GM19238 (cell line): Measurements from ENCODE around the gene CYP4V2.

Source experiments
- DNase-seq: peaks from one replicate; pipeline ENCODE4 v3.0.0; 2011; ENCODE audit warnings: low spot score; ENCODE audit not compliant: insufficient read length

Gene CYP4V2

DNA sequence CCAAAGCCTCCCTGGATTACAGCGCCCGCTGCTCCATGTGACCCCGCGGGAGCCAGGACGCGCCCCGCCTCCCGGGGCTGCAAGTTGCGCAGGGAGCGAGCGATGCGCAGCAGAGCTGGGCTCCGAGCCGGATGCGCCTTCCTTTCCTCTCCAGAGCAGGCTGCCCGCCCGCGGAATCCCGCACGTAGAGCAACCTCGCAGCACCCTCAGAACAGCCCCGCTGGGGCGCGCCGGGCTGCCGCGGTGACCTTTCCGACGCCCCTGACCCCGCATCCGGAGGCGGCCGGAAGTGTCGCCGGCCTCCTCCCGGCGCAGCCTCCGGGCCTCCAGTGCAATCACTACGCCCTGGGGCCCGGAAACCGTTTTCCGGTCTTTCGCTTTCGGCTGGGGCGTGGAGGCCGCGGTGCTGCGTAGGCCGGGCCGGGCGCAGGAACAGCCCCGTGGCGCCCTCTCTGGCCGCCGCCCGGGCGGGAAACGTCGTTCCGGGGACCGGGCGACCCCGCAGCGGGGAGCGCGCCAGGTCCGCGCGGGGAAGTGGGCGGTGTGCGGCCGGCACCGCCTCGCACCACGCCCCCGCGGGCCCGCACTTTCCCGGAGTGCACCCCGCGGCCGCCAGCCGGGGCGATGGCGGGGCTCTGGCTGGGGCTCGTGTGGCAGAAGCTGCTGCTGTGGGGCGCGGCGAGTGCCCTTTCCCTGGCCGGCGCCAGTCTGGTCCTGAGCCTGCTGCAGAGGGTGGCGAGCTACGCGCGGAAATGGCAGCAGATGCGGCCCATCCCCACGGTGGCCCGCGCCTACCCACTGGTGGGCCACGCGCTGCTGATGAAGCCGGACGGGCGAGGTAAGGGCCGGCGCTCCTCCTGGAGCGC lies at the start of gene CYP4V2:
Gene CYP4V2 (plus strand): TSS at position 368 of the 866 bp plus-strand sequence. CDS start 257 bp downstream, at position 625.
- peak; percentile 87 for DNase-seq

GRCh38 chr4:186144198-186144945 lies 47.0 kb upstream of the CYP4V2 start:
- DNase-seq = no peak

DNA sequence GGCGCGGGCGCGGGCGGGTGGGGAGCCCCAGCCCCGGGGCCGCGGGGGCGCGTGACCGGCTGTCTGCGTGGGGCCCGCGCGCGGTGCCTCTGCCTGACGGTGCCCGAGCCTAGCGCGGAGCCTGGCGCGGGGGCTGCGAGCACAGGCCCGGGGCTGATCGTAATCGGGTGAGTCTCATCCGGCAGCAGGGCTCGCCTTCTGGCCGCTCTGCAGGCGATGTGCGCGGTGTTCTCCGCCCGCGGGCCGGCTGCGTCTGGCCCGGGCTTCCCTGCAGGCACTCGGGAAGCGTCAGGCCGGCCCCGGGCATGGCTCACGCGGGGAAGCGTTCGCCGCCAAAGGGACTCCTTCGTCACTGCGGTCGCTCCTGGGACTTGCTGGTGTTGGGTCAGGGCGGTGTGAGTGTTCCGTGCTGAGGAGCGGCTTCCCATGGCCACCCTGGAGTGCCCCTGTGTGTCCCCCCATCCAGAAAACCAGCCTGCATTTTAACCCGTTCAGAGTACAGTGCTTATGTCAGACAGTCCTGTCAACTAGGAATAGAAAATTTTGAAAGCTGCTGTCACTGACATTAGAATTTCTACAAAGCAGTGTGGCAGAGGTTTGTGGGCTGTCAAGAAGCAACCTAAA lies 46.3 kb upstream of the CYP4V2 start:
- peak; percentile 40 for DNase-seq

- DNase-seq = no peak
Measured at GRCh38 chr4:186146458-186146857, 44.9 kb upstream of the CYP4V2 start.

- DNase-seq = no peak
Measured at GRCh38 chr4:186148336-186148975, 42.9 kb upstream of the CYP4V2 start.

GRCh38 chr4:186149872-186150271 lies 41.5 kb upstream of the CYP4V2 start:
- DNase-seq = no peak

DNA sequence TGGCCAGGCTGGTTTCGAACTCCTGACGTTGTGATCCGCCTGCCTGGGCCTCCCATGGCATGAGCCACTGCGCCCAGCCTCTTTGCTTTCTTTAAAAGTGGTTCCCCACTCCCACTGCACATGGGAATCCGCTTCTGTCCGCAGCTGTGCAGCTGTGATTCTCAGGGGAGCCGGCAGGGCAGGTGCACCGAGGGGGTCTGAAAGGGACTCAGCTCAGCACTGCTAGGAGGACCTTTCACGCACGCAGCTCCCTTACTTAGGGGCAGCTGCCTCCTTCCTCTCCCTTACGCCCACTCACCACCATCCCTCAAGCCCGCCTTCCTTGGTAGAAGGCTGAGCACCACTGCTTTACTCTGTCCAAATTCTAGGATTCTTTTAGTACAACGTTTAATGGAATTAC lies 40.4 kb upstream of the CYP4V2 start:
- no peak for DNase-seq

- no peak for DNase-seq
Measured at GRCh38 chr4:186151499-186151898, 39.9 kb upstream of the CYP4V2 start.

- DNase-seq = no peak
Measured at GRCh38 chr4:186158021-186158813, 33.1 kb upstream of the CYP4V2 start.

DNA sequence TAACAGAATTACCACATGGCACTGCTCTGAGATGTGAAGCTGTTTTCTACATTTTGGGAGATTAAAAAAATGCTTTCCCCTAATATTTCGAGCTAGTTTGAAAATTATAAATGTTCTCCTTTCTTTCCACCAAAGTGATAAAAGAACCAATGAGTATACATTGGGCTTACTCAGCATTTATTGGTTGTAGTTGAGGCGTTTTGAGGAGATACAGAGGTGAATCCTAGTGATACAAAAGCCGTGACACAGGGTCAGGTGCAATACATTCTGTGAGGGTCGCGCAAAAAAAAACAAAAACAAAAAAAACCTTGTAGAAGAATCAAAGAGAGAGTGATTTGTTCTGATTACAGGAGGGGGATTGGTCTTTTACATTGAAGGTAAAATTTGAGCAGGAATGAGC lies 32.4 kb upstream of the CYP4V2 start:
- no peak for DNase-seq

GRCh38 chr4:186159613-186160012 lies 31.8 kb upstream of the CYP4V2 start:
- no peak for DNase-seq

DNA sequence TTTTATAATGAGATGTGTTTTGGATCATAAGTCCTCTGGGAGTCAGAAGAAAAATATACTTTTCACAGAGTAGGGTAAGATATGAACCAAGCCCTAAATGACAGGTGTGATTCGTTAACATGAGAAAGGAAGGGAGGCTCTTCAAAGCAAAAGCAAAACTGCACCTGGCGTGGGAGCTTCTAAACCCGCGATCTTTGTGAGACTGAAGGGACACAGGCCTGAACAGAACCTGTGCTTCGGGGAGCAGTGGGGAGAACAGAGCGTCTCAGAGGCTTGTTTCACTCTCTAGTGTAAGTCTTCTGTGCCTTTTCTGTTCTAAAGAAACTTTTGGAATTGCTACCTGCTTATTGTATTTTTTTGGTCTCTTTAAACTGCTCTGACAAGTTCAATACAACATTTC lies 30.2 kb upstream of the CYP4V2 start:
- DNase-seq = peak; percentile 62

DNA sequence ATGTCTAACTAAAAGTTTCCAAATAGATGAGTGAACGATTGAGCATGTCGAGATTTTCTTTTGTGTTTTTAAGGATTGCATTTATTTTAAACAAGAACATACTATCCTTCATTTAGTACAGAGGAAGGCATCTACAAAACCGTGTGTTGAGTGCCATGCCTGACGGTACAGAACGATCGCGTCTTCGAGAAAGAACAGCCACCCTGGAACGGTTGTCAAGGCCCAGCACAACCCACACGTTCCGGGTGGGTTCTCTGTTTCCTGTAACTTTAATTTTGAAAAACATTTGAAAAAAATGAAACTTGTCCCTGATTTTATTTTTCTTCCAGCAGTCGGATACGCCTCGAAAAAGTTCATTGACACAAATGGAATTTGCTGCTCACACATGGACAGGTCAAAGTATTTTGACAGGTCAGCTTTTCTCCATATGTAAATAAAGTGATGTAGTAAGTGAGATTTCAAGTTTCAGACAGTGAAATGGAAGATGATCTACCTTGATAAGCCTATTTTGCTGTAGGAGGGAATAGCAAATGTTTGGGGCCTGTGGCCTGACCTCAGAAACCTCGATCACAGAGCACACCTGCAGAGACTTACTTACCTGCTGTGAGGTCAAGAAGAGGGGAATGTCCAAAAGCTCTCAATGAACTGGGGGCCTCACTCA lies 24.4 kb upstream of the CYP4V2 start:
- no peak for DNase-seq

- no peak for DNase-seq
Measured at GRCh38 chr4:186167605-186168004, 23.8 kb upstream of the CYP4V2 start.

DNA sequence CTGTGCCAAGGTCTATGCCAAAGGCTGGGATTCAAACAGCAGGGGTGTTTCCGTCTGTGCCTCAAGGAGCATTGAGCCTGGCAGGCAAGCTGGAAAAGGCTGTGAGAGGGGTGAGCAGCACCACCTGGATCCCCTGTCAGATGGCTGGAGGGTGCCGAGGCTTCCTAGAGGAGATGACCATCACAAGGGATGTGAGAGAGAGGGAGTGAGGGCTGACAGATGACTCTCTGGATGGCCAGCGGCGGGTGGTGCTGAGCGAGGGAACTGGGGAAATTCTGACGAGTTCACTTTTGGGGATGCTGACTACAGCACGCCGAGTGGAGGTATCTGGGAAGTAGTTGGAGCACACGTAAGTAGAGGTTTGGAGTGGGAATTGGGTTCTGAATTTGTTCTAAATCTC lies 22.6 kb upstream of the CYP4V2 start:
- DNase-seq = no peak

DNA sequence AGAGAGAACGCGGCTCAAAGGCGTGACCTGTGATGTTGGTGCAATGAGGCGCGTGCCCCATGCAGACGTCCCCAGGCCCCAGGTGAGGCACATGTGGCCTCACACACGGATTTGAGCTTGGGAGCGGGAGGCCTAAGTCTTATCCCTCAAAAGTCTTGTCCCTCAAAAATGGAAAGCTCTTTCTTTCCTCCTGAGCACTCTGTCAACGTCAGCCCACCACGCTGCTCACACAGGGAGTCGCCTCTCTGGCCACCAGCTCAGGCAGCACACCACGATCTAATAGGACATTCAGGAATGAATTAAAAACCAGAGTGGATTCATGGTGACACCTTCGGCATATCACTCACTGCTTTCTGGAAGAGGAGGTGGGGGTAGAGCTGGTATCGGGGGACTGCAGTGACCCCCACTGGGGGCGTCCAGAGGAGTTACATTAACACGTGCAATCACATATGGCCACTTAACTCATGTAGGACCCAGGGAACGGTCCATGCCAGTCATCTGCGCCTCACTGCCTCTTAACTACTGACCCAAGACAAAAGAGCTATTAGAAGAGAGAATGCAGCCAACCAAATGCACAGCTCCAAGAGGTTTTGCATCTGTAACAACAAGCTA lies 21.9 kb upstream of the CYP4V2 start:
- no peak for DNase-seq

DNA sequence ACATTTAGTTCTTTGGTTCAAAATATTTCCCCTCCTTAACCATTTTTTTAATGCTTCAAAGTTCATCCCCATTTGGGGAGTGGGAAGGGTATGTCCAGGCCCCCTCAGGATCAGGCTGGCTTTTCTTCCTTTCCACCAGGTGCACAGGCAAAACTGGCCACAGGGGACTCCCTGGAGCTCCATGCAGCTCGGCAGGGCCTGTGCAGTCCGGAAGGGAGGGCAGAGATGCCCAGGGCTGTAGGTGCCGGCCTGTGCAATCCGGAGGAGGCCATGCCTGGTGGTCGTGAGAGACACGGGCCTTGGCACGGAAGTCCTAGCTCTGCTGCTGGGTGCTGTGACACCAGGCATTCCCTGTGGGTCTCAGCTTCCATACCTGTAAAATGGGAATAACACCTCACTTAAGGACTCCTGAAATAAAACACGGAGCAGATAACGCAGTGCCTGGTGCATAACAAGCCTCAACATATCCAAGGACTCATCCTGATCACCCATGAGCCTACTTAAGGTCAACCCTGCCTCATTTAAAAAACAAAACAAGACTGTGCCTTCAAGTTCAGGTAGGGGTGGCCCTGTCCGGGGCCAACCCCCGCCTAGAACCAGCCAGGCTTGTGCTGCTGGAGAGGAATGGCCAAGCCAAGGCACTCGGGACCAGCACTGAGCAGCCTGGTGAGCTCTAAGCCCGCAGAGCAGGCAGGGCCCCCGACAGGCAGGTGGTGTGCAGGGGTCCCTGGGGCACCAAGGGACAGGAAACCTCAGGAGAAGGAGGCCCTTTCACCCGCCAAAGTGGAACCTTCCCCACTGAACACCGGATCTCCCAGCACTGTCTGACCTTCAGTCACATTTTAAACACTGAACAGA lies 21.2 kb upstream of the CYP4V2 start:
- no peak for DNase-seq

DNA sequence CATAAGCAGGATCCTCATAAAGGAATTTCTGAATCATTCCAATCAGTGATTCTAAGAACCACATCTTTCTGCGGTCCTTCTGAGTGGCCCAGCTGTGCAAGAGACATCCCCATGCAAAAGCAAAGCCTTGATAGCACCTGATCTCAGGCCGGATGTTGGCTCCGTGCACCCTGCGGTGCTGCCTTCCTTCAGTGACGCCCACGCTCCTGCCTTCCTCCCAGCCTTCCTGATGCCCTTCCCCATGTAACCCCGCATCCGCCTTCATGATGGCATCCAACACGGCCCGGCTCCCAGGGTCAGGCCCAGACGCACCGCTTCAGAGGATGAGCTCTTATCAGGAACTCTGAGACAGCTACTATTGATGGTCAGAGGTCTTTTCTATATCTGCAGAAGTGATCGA lies 20.4 kb upstream of the CYP4V2 start:
- DNase-seq = no peak

DNA sequence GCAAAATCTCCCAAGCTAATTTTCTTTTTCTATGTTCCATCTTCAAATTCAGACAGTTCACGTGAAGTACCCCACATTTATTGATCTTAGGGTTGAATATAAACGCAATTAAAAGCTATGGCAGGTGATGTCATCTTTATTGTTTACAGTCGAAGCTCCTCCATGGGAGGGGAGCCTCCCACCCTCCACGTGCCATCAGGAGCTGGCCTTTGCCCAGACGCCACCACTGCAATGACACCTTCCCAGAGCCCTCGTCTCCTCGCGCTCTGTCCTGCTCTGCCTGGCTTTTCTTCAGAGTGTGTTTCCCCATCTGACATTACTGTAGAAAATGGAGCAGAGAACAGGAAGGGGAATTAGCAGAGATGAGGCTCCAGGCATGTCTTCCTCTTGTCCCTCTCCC lies 18.8 kb upstream of the CYP4V2 start:
- DNase-seq = no peak
